ENCODE measurements around the gene P2RX5.

- TF ChIP-seq CTCF (IDR thresholded peaks at IDR 0.05) (no peak), POLR2A (IDR thresholded peaks at IDR 0.05) (no peak)
These were observed 4.0 kb upstream of the P2RX5 start for GRCh38 chr17:3699951-3700350.

Measured in adrenal gland (tissue), 5 donors.